HCT116 (cell line): Measurements from ENCODE around the gene PLEKHG5.

ENCODE experiments used
- EZH2 ChIP-seq: fragments of 200-600 bp; sonication (generic); IDR thresholded peaks from 2 replicates; pipeline ENCODE4 v1.6.1; 2017; ENCODE audit warnings: antibody characterized with exemption, mixed run types
- FOSL1 ChIP-seq: IDR thresholded peaks from 2 replicates; pipeline ENCODE4 v1.6.1; 2012; ENCODE audit warnings: low read depth
- JUND ChIP-seq: IDR thresholded peaks from 2 replicates; pipeline ENCODE4 v1.6.1; 2012
- MAX ChIP-seq: IDR thresholded peaks from 2 replicates; pipeline ENCODE4 v1.6.1; 2012
- POLR2A ChIP-seq: IDR thresholded peaks from 2 replicates; pipeline ENCODE4 v1.7.0; 2011; ENCODE audit warnings: borderline replicate concordance; ENCODE audit not compliant: insufficient read depth, insufficient read length; ENCODE audit errors: extremely low read depth
- POLR2AphosphoS5 ChIP-seq: IDR thresholded peaks from 2 replicates; pipeline ENCODE4 v1.6.1; 2011; ENCODE audit warnings: mild to moderate bottlenecking, low read depth, low read length, moderate library complexity
- RAD21 ChIP-seq: IDR thresholded peaks from 2 replicates; pipeline ENCODE4 v1.6.1; 2012; ENCODE audit warnings: low read depth, mild to moderate bottlenecking
- REST ChIP-seq: IDR thresholded peaks from 2 replicates; pipeline ENCODE4 v1.6.1; 2012; ENCODE audit warnings: low read depth
- SIN3A ChIP-seq: IDR thresholded peaks from 2 replicates; pipeline ENCODE4 v1.6.1; 2012; ENCODE audit warnings: low read depth
- SRF ChIP-seq: IDR thresholded peaks from 2 replicates; pipeline ENCODE4 v1.6.1; 2012; ENCODE audit warnings: low read depth
- ZBTB33 ChIP-seq: IDR thresholded peaks from 2 replicates; pipeline ENCODE4 v1.6.1; 2011; ENCODE audit warnings: mild to moderate bottlenecking, low read length, moderate library complexity; ENCODE audit not compliant: insufficient replicate concordance; ENCODE audit errors: extremely low read depth
- TF ChIP-seq, protein P1 (sequence below), 3 experiments: fragments of 200-600 bp in 1 of 3; sonication (generic) in 1 of 3; IDR thresholded peaks in 2 of 3; conservative IDR thresholded peaks in 1 of 3; 2 replicates each; pipeline ENCODE4 v1.5.1; 2012 to 2017; ENCODE audit warnings: low read depth in 2 of 3, low read length in 2 of 3, antibody characterized with exemption in 1 of 3, borderline replicate concordance in 1 of 3, control low read depth in 1 of 3, mild to moderate bottlenecking in 1 of 3, mixed read lengths in 1 of 3, mixed run types in 1 of 3, moderate library complexity in 1 of 3; ENCODE audit not compliant: insufficient read depth in 1 of 3

DNA sequence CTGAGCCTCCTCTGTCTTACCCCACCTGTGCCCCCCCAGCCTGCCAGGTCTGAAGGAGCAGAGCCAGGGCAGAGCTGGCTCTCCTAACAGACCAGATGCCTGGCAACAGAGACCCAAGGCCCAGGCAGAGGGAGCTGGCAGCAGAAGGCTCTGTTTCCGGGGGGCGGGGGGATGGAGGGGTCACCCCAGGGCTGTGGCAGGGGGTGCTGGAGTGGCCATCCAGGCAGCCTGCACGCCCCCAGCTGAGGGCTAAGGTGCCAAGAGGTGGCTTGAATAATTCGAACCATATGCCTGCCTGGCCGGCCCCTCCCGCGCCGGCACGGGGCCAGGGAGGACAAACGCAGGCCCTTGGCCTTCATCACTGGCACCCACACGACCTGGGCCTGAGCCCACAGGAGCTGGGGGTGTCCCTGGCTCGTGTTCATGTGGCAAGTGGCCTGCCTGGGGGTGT is 16.0 kb upstream of the PLEKHG5 start:
- TF ChIP-seq POLR2AphosphoS5 (no peak), JUND (no peak), RAD21 (no peak), SRF (no peak), EZH2 (no peak), FOSL1 (no peak), POLR2A (no peak), SIN3A (no peak), REST (no peak), MAX (no peak), ZBTB33 (no peak)
- TF ChIP-seq, protein P1, sequence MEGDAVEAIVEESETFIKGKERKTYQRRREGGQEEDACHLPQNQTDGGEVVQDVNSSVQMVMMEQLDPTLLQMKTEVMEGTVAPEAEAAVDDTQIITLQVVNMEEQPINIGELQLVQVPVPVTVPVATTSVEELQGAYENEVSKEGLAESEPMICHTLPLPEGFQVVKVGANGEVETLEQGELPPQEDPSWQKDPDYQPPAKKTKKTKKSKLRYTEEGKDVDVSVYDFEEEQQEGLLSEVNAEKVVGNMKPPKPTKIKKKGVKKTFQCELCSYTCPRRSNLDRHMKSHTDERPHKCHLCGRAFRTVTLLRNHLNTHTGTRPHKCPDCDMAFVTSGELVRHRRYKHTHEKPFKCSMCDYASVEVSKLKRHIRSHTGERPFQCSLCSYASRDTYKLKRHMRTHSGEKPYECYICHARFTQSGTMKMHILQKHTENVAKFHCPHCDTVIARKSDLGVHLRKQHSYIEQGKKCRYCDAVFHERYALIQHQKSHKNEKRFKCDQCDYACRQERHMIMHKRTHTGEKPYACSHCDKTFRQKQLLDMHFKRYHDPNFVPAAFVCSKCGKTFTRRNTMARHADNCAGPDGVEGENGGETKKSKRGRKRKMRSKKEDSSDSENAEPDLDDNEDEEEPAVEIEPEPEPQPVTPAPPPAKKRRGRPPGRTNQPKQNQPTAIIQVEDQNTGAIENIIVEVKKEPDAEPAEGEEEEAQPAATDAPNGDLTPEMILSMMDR (IDR thresholded peaks at IDR 0.05 in 2 of 3, conservative IDR thresholded peaks at IDR 0.05 in 1 of 3; ENCODE audit: borderline replicate concordance in 1 of 3, insufficient read depth in 1 of 3, low read depth in 2 of 3, low read length in 2 of 3), result no peak
